ENCODE measurements around the gene MIAT. TPM values are rescaled to one million over a fixed set of nuclear protein-coding genes. Genes with fewer than 3 reads are reported as not detected.

MIAT gene
- total and polyA plus RNA-seq, 2 of the 13 experiments (the other 11 are each of a cell fraction or from before 2014, with no cell fraction given) = 0.04 TPM; not detected in 1

DNA sequence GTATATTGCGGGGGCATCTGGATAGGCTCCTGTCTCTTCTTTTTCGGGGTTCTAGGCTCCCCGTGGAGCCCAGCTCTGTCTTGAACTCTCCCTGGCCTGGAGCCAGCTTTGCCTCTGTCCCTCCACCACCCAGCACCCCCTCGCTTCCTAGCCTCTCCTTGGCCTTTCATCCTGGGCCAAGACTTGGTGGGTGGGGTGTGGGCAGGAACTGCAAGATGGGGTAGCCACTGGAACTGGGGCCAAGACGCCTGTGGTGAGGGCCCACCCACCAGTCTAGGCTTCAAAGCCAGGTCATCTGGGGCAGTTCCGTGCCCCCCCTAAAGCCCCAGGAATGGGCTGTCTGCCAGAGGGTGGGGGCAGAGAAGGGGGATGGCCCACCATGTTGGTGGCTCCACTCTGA is 37.9 kb upstream of the MIAT start:
- DNase-seq (ENCODE audit: low spot score) (no peak), FAIRE-seq (no peak), ATAC-seq (no peak)
- in situ Hi-C loops (cut with HindIII; ENCODE audit: extremely low pct_ligation_motif_present, low pct_unique_long_range_greater_than_20kb) (no loop called here), intact Hi-C loops (cut with micrococcal nuclease; ENCODE audit: unreplicated experiment) (no loop called here)
- Histone ChIP-seq H3K27ac (ENCODE audit: extremely low read length, insufficient read depth, low read length) (no peak overlapping the region), H3K27me3 (ENCODE audit: control insufficient read depth in 1 of 2, insufficient read depth in 2 of 2, low read length in 2 of 2) (peaks cover 2 to 21% of the 10 kb centered on the region in 2 experiments; a peak in 2 of 5 replicates), H3K9ac (ENCODE audit: insufficient read depth, low read depth, low read length) (no peak overlapping the region), H3K4me2 (ENCODE audit: low read depth, low read length) (no peak overlapping the region), H3K4me3 (replicated peaks in 1 of 3; ENCODE audit: insufficient read depth in 1 of 3, low read depth in 2 of 3, low read length in 3 of 3) (no peak overlapping the region), H3K79me2 (ENCODE audit: insufficient read depth, low read length) (no peaks in the 10 kb centered on the region), H3K9me3 (ENCODE audit: low read length) (no peaks in the 10 kb centered on the region), H2AFZ (ENCODE audit: low read length) (no peak overlapping the region), H3K4me1 (ENCODE audit: insufficient read depth, low read length) (no peaks in the 10 kb centered on the region), H4K20me1 (ENCODE audit: insufficient read depth, low read length) (no peaks in the 10 kb centered on the region), H3K36me3 (replicated peaks in 1 of 2; ENCODE audit: control insufficient read depth in 1 of 2, insufficient read depth in 2 of 2, low read length in 2 of 2) (no peaks in the 10 kb centered on the region)
- POLR2A ChIA-PET = no interaction called here
- 31% methylated on average over 4 of the region's 6 CpGs for WGBS (ENCODE audit: low lambda C conversion rate)
- no TSS peak for BruUV-seq (replicated peaks)
- TF ChIP-seq, protein P1, sequence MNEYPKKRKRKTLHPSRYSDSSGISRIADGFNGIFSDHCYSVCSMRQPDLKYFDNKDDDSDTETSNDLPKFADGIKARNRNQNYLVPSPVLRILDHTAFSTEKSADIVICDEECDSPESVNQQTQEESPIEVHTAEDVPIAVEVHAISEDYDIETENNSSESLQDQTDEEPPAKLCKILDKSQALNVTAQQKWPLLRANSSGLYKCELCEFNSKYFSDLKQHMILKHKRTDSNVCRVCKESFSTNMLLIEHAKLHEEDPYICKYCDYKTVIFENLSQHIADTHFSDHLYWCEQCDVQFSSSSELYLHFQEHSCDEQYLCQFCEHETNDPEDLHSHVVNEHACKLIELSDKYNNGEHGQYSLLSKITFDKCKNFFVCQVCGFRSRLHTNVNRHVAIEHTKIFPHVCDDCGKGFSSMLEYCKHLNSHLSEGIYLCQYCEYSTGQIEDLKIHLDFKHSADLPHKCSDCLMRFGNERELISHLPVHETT (CRISPR knock-in tag; conservative IDR thresholded peaks at IDR 0.05) = no peak
- TF ChIP-seq ZMYM2 (CRISPR knock-in tag; IDR thresholded peaks at IDR 0.05) (no peak), ZFP82 (CRISPR knock-in tag; IDR thresholded peaks at IDR 0.05; ENCODE audit: borderline replicate concordance) (no peak), ZNF251 (CRISPR knock-in tag; IDR thresholded peaks at IDR 0.05) (no peak), SATB2 (CRISPR knock-in tag; IDR thresholded peaks at IDR 0.05) (no peak)
- CTCF ChIA-PET (ENCODE audit: low intra/inter-chr PET ratio, low total read pairs) = no interaction called here

DNA sequence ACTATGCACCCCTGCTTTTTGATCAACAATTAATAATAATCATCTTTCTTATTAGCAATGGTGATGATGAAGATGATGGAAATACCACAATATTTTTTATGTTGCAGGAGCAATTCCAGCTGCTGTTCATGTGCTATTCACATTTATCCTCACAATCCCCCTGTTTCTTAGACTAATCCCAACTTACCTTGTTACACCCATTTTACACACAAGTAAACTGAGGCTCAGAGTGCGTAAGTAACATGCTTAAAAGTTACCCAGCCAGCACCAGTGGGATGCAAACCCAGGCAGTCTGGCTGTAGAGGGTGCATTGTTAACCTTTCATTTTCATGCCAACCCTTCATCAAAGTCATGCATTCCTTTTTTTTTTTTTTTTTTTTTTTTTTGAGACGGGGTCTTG is 37.2 kb upstream of the MIAT start:
- no TSS peak for BruUV-seq (replicated peaks)
- no peak overlapping the region for H3K9ac ChIP-seq (ENCODE audit: insufficient read depth, low read depth, low read length)
- ChIA-PET CTCF (ENCODE audit: low intra/inter-chr PET ratio, low total read pairs) (no interaction called here), POLR2A (no interaction called here)
- in situ Hi-C loops (cut with HindIII; ENCODE audit: extremely low pct_ligation_motif_present, low pct_unique_long_range_greater_than_20kb) (no loop called here), intact Hi-C loops (cut with micrococcal nuclease; ENCODE audit: unreplicated experiment) (no loop called here)
- H3K9me3 ChIP-seq (ENCODE audit: low read length) = no peaks in the 10 kb centered on the region
- WGBS (ENCODE audit: low lambda C conversion rate) = 27% methylated on average over 2 of the region's 2 CpGs
- no peak overlapping the region for H2AFZ ChIP-seq (ENCODE audit: low read length)
- FAIRE-seq = no peak
- no peaks in the 10 kb centered on the region for H3K4me1 ChIP-seq (ENCODE audit: insufficient read depth, low read length)
- no peak for ATAC-seq
- no peaks in the 10 kb centered on the region for H3K36me3 ChIP-seq (replicated peaks in 1 of 2; ENCODE audit: control insufficient read depth in 1 of 2, insufficient read depth in 2 of 2, low read length in 2 of 2)
- H3K4me2 ChIP-seq (ENCODE audit: low read depth, low read length) = no peak overlapping the region
- H3K4me3 ChIP-seq (replicated peaks in 1 of 3; ENCODE audit: insufficient read depth in 1 of 3, low read depth in 2 of 3, low read length in 3 of 3) = no peak overlapping the region
- H3K27me3 ChIP-seq (ENCODE audit: control insufficient read depth in 1 of 2, insufficient read depth in 2 of 2, low read length in 2 of 2) = peaks cover 2 to 23% of the 10 kb centered on the region in 2 experiments; a peak in 2 of 5 replicates
- no peak for DNase-seq (ENCODE audit: low spot score)
- H3K27ac ChIP-seq (ENCODE audit: extremely low read length, insufficient read depth, low read length) = no peak overlapping the region
- H3K79me2 ChIP-seq (ENCODE audit: insufficient read depth, low read length) = no peaks in the 10 kb centered on the region
- TF ChIP-seq HMG20A (CRISPR knock-in tag; IDR thresholded peaks at IDR 0.05; ENCODE audit: borderline replicate concordance) (no peak), ZNF629 (CRISPR knock-in tag; conservative IDR thresholded peaks at IDR 0.05) (peak; percentile 72), RARA (CRISPR knock-in tag; IDR thresholded peaks at IDR 0.05) (no peak), TIGD3 (CRISPR knock-in tag; IDR thresholded peaks at IDR 0.05; ENCODE audit: borderline replicate concordance) (no peak)
- H4K20me1 ChIP-seq (ENCODE audit: insufficient read depth, low read length) = no peaks in the 10 kb centered on the region
